Urinary bladder (tissue), 4 donors: ENCODE measurements around the gene CD58. TPM values are rescaled to one million over a fixed set of nuclear protein-coding genes. Genes with fewer than 3 reads are reported as not detected.

Source experiments
- DNase-seq: peaks from one replicate; pipeline ENCODE4 v3.0.0-alpha.2; 2015; ENCODE audit errors: extremely low spot score
- H3K27ac ChIP-seq: one replicate; pipeline ENCODE4 v1.5.1; 2013; ENCODE audit warnings: low read depth, mild to moderate bottlenecking, moderate library complexity
- H3K36me3 ChIP-seq: one replicate; pipeline ENCODE4 v1.6.1; 2013; ENCODE audit warnings: mild to moderate bottlenecking, moderate library complexity; ENCODE audit not compliant: insufficient read depth
- H3K4me1 ChIP-seq: one replicate; pipeline ENCODE4 v1.6.1; 2013; ENCODE audit warnings: mild to moderate bottlenecking, moderate library complexity; ENCODE audit not compliant: insufficient read depth
- H3K4me3 ChIP-seq: one replicate; pipeline ENCODE4 v1.5.1; 2013; ENCODE audit warnings: low read depth, low read length
- WGBS: extraction: QIAGEN DNeasy Blood & Tissue Kit; methylation state at CpG from one replicate; pipeline ENCODE4 v1.1.7; 2013; 5-methylcytosine and 5-hydroxymethylcytosine counted together
- polyA plus RNA-seq: library from polyadenylated mRNA; stranded (reverse); fragments of 200-250 nt; gene quantifications from one replicate; pipeline ENCODE4 v1.2.3, GENCODE V29; 2013
- total RNA-seq: library from RNA; depleted of rRNA; stranded (reverse); fragments of >200 nt; gene quantifications from one replicate; pipeline ENCODE4 v1.2.3, GENCODE V29; 2014
- donor health status: healthy with polysubstance abuse.
- donor health status: healthy.

The CD58 gene
- total and polyA plus RNA-seq, 2 donors: 22.6 to 36.3 TPM

- Histone ChIP-seq H3K4me1 (no peaks in the 10 kb centered on the region), H3K36me3 (peaks cover 2% of the 10 kb centered on the region), H3K27ac (no peak overlapping the region), H3K4me3 (no peak overlapping the region)
- 87% methylated on average over 3 of the region's 3 CpGs for WGBS
- no peak for DNase-seq
Measured at GRCh38 chr1:116533429-116533820, 37.4 kb downstream of the CD58 start.

- 96% methylated on average over 23 of the region's 23 CpGs for WGBS
- no peak for DNase-seq
- H3K36me3 ChIP-seq: peaks cover 2% of the 10 kb centered on the region
- no peak overlapping the region for H3K4me3 ChIP-seq
- H3K4me1 ChIP-seq: no peaks in the 10 kb centered on the region
- H3K27ac ChIP-seq: no peak overlapping the region
Measured at GRCh38 chr1:116532671-116533428, 38.0 kb downstream of the CD58 start.

GRCh38 chr1:116531917-116532316 is 38.9 kb downstream of the CD58 start:
- Histone ChIP-seq H3K36me3 (peaks cover 2% of the 10 kb centered on the region), H3K4me1 (no peaks in the 10 kb centered on the region), H3K4me3 (no peak overlapping the region), H3K27ac (no peak overlapping the region)
- 89% methylated on average over 13 of the region's 13 CpGs for WGBS
- DNase-seq: no peak

GRCh38 chr1:116529681-116530080 is 41.1 kb downstream of the CD58 start:
- no peaks in the 10 kb centered on the region for H3K4me1 ChIP-seq
- 79% methylated on average over 3 of the region's 3 CpGs for WGBS
- no peak overlapping the region for H3K27ac ChIP-seq
- H3K36me3 ChIP-seq: no peaks in the 10 kb centered on the region
- H3K4me3 ChIP-seq: no peak overlapping the region
- DNase-seq: no peak

GRCh38 chr1:116529199-116529631 is 41.6 kb downstream of the CD58 start:
- WGBS: 71% methylated on average over 3 of the region's 3 CpGs
- H3K27ac ChIP-seq: no peak overlapping the region
- no peaks in the 10 kb centered on the region for H3K4me1 ChIP-seq
- no peaks in the 10 kb centered on the region for H3K36me3 ChIP-seq
- DNase-seq: no peak
- H3K4me3 ChIP-seq: no peak overlapping the region

GRCh38 chr1:116528329-116529083 is 42.3 kb downstream of the CD58 start:
- WGBS: 96% methylated on average over 1 of the region's 1 CpG
- DNase-seq: no peak
- H3K36me3 ChIP-seq: peaks cover 2% of the 10 kb centered on the region

GRCh38 chr1:116525440-116525839 is 45.4 kb downstream of the CD58 start:
- Histone ChIP-seq H3K36me3 (peaks cover 2% of the 10 kb centered on the region), H3K4me1 (no peaks in the 10 kb centered on the region), H3K4me3 (no peak overlapping the region), H3K27ac (no peak overlapping the region)
- WGBS: 99% methylated on average over 2 of the region's 2 CpGs
- no peak for DNase-seq

More at GRCh38 chr1:116528329-116529083, 42.3 kb downstream of the CD58 start:
- Histone ChIP-seq H3K4me3 (no peak overlapping the region), H3K4me1 (no peaks in the 10 kb centered on the region), H3K27ac (no peak overlapping the region)

GRCh38 chr1:116521186-116521585 is 49.6 kb downstream of the CD58 start:
- no peaks in the 10 kb centered on the region for H3K4me1 ChIP-seq
- H3K4me3 ChIP-seq: no peak overlapping the region
- 91% methylated on average over 3 of the region's 3 CpGs for WGBS
- peaks cover 2% of the 10 kb centered on the region for H3K36me3 ChIP-seq
- no peak for DNase-seq
- no peak overlapping the region for H3K27ac ChIP-seq

GRCh38 chr1:116518400-116518799 is 52.4 kb downstream of the CD58 start:
- DNase-seq: no peak
- no peaks in the 10 kb centered on the region for H3K4me1 ChIP-seq
- 91% methylated on average over 3 of the region's 3 CpGs for WGBS
- no peaks in the 10 kb centered on the region for H3K36me3 ChIP-seq
- no peak overlapping the region for H3K4me3 ChIP-seq
- H3K27ac ChIP-seq: no peak overlapping the region

GRCh38 chr1:116516631-116517030 is 54.2 kb downstream of the CD58 start:
- Histone ChIP-seq H3K4me1 (no peaks in the 10 kb centered on the region), H3K27ac (no peak overlapping the region), H3K36me3 (no peaks in the 10 kb centered on the region), H3K4me3 (no peak overlapping the region)
- DNase-seq: no peak
- WGBS: 86% methylated on average over 5 of the region's 5 CpGs

GRCh38 chr1:116515702-116516101 is 55.1 kb downstream of the CD58 start:
- WGBS: 63% methylated on average over 7 of the region's 7 CpGs
- Histone ChIP-seq H3K36me3 (no peaks in the 10 kb centered on the region), H3K27ac (no peak overlapping the region), H3K4me3 (no peak overlapping the region), H3K4me1 (no peaks in the 10 kb centered on the region)
- DNase-seq: no peak

- DNase-seq: no peak
- H3K27ac ChIP-seq: peak overlapping the region; percentile 25
- H3K36me3 ChIP-seq: no peaks in the 10 kb centered on the region
- H3K4me3 ChIP-seq: no peak overlapping the region
- no peaks in the 10 kb centered on the region for H3K4me1 ChIP-seq
- 56% methylated on average over 8 of the region's 8 CpGs for WGBS
Measured at GRCh38 chr1:116514708-116515525, 55.9 kb downstream of the CD58 start.

GRCh38 chr1:116513956-116514355 is 56.9 kb downstream of the CD58 start:
- no peak for DNase-seq
- H3K36me3 ChIP-seq: no peaks in the 10 kb centered on the region
- 73% methylated on average over 4 of the region's 4 CpGs for WGBS
- no peaks in the 10 kb centered on the region for H3K4me1 ChIP-seq
- no peak overlapping the region for H3K4me3 ChIP-seq
- H3K27ac ChIP-seq: no peak overlapping the region
